BLaER1 treated with 17β-estradiol and CSF1 and Interleukin-3, amounts not matched to agents 10 nM and 100 nM (cell line): ENCODE measurements around the gene ERC2.

Experiments
- H3K27ac ChIP-seq, 11 experiments: shearing (Covaris generic); formaldehyde crosslinking; 2 replicates each; pipeline ENCODE4 v1.8.1; 2022
- H3K27me3 ChIP-seq, 11 experiments: shearing (Covaris generic); formaldehyde crosslinking; 2 replicates each; pipeline ENCODE4 v1.8.1; 2022
- H3K36me3 ChIP-seq, 11 experiments: shearing (Covaris generic); formaldehyde crosslinking; 2 replicates each; pipeline ENCODE4 v1.8.1; 2022
- H3K4me1 ChIP-seq, 10 experiments: shearing (Covaris generic); formaldehyde crosslinking; 2 replicates each; pipeline ENCODE4 v1.8.1; 2022
- H3K4me2 ChIP-seq, 11 experiments: shearing (Covaris generic); formaldehyde crosslinking; 2 replicates each; pipeline ENCODE4 v1.8.1; 2022
- H3K4me3 ChIP-seq, 10 experiments: shearing (Covaris generic); formaldehyde crosslinking; 2 replicates each; pipeline ENCODE4 v1.8.1; 2022
- H3K9ac ChIP-seq, 11 experiments: shearing (Covaris generic); formaldehyde crosslinking; 2 replicates each; pipeline ENCODE4 v1.8.1; 2022
- H3K9me3 ChIP-seq, 11 experiments: shearing (Covaris generic); formaldehyde crosslinking; replicated peaks in 1 of 11; 2 replicates each; pipeline ENCODE4 v1.8.1; 2022
- H4K20me1 ChIP-seq, 11 experiments: shearing (Covaris generic); formaldehyde crosslinking; 2 replicates each; pipeline ENCODE4 v1.8.1; 2022
- Cebpa-rat ChIP-seq, 11 experiments: shearing (Covaris generic); IDR thresholded peaks; 2 replicates each; pipeline ENCODE4 v1.8.1; 2022

ERC2 gene

DNA sequence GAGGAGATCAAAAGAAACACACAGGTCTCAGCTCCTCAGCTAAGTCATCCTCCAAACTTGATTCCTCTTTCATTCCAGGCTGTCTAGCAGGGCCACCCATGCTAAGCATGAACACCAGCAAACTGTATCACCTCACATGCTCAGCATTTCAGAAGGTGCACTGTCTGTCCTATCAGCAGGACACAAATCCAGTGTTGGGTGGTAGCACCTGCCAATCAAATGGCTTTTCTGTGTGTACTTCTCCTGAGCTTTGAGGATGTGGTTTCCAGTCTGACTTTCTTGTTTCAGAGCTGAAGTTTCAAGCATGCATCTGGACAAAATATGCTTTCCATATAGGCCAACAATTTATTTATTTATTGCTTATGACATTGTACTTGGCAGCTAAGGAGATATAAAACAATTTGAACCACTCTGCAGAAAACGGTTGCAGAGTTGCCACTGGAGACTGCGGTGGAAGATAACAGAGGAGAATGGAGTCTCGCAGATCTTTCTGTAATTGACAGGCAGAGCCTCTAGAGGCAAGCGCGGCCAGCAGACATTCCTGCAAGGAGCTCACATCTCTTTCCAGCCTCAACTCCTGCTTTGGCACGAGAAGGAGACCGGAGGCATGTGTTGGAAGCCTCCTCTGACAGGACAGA, 814.0 kb downstream of the ERC2 start:
- Histone ChIP-seq H3K4me1 (no peaks in the 10 kb centered on the region), H3K4me2 (no peak overlapping the region), H3K27me3 (no peaks in the 10 kb centered on the region), H3K9me3 (no peaks in the 10 kb centered on the region), H4K20me1 (no peaks in the 10 kb centered on the region), H3K36me3 (no peaks in the 10 kb centered on the region), H3K9ac (no peak overlapping the region), H3K27ac (no peak overlapping the region), H3K4me3 (no peak overlapping the region)
- no peak for TF ChIP-seq Cebpa-rat (IDR thresholded peaks at IDR 0.05)

DNA sequence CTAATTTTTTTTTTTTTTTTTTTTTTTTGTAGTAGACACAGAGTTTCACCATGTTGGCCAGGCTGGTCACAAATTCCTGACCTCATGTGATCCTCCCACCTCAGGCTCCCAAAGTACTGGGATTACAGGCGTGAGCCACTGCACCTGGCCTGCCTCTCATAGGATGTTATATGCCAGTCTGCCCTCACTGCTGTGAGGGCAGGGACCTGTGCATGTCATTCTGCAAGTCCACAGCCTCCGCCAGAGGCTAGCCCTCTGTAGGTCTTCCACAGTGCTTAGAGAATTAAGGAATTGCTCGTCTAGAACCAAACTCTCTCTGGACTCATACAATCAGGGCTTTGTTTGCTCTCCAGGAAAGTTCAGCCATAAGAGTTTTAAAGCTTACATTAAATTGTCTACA, 817.3 kb downstream of the ERC2 start:
- no peaks in the 10 kb centered on the region for H4K20me1 ChIP-seq
- no peak overlapping the region for H3K9ac ChIP-seq
- no peak overlapping the region for H3K4me3 ChIP-seq
- H3K4me2 ChIP-seq = no peak overlapping the region
- no peaks in the 10 kb centered on the region for H3K27me3 ChIP-seq
- H3K9me3 ChIP-seq = no peaks in the 10 kb centered on the region
- TF ChIP-seq Cebpa-rat (IDR thresholded peaks at IDR 0.05) = no peak
- H3K4me1 ChIP-seq = no peaks in the 10 kb centered on the region
- no peaks in the 10 kb centered on the region for H3K36me3 ChIP-seq
- H3K27ac ChIP-seq = no peak overlapping the region

DNA sequence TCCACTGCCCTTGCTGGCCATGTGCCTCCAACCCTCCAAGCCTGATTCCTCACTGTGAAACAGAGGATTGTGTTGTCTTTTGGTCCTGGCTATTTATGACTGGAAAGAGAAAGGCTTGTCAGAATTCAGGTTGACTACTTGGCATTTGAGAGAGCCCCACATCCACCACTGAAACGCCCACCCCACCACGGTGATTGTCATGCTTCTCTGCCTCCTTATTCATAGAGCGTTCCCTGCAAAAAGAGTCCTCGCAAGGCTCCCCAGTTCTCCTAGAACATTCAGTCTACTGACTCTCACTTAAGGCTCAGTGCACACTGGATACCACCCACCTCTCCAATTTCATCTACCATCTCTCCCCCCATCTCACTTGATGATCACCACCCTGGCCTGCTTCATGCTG, 818.3 kb downstream of the ERC2 start:
- Histone ChIP-seq H3K27me3 (no peaks in the 10 kb centered on the region), H3K36me3 (no peaks in the 10 kb centered on the region), H3K4me3 (no peak overlapping the region), H3K27ac (no peak overlapping the region), H3K4me1 (no peaks in the 10 kb centered on the region), H4K20me1 (no peaks in the 10 kb centered on the region), H3K4me2 (no peak overlapping the region), H3K9me3 (no peaks in the 10 kb centered on the region), H3K9ac (no peak overlapping the region)
- TF ChIP-seq Cebpa-rat (IDR thresholded peaks at IDR 0.05) = no peak

DNA sequence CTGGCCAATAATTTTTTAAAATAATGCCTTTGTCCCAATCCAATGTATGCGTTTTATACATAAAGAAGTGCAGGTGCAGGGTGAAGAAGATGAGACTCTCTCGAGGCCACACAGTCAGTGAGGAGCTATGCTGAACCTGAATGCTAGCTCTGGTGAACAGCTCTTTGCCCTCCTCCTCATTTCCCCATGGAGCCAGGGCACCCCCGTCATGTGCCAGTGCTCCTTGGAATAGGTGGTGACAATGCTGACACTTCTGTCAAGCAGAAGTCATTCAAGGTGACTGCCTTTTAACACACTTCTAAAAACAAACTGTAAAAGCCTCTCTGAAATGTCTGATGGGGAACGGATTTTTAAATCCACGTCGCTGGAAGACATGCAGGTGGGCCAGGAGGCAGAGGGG, 818.7 kb downstream of the ERC2 start:
- Histone ChIP-seq H4K20me1 (no peaks in the 10 kb centered on the region), H3K27me3 (no peaks in the 10 kb centered on the region), H3K4me1 (no peaks in the 10 kb centered on the region), H3K9ac (no peak overlapping the region), H3K36me3 (no peaks in the 10 kb centered on the region), H3K4me3 (no peak overlapping the region), H3K9me3 (no peaks in the 10 kb centered on the region), H3K4me2 (no peak overlapping the region), H3K27ac (no peak overlapping the region)
- TF ChIP-seq Cebpa-rat (IDR thresholded peaks at IDR 0.05) = no peak

DNA sequence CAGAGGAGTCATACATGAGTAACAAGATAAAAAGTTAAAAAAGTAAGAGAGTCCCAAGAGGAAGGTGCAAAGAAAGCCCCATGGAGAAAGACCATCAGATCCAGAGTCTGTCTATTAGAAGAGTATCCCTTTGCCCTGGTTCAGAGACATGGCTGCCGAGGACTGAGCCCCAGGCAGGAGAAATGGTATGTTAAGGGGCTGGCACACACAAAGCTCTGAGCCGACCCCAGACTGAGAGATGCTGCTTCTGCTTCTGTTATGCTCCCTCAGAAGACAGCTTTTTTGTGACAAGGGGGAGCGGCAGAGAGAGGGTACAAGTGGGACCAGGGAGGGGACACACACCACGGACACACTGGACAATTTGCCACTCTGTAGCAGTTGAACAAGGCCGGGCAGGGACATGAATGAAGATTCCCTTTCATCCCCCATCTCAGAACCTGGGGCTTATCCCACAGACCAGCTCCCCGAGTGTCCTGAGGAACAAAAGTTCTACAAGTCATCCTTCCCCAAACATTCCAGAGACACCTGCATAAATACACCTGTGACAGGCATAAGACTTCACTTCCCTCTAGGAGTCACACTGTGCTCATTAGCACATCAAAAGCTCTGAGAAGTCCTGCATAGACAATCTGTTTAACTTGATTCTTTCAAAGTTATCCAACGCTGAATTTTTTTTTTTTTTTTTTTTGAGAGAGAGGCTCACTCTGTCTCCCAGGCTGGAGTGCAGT, 819.5 kb downstream of the ERC2 start:
- H3K4me1 ChIP-seq = no peaks in the 10 kb centered on the region
- H3K4me2 ChIP-seq = no peak overlapping the region
- no peaks in the 10 kb centered on the region for H3K27me3 ChIP-seq

DNA sequence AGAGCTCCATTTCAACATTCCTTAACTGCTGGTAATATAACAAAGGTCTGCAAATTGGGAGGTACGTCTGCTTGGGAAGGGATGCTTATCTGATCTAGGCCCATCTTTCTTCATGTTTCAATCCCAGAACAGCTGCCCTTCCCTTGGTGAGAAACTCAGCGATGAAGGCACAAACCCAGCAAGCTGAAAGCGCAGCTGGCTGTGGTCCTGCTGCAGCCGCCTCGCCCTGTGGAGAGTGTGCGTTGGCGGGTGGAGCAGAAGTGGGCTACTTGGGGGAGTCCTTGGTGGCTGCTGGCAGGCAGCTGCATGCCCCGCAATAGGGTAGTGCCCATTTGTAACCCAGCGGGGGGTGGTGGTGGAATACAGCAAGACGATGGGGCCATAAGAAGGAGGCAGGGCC, 820.6 kb downstream of the ERC2 start:
- Histone ChIP-seq H3K27ac (no peak overlapping the region), H3K4me2 (no peak overlapping the region), H3K36me3 (no peaks in the 10 kb centered on the region), H3K4me3 (no peak overlapping the region), H4K20me1 (no peaks in the 10 kb centered on the region), H3K4me1 (no peaks in the 10 kb centered on the region), H3K27me3 (no peaks in the 10 kb centered on the region), H3K9ac (no peak overlapping the region), H3K9me3 (no peaks in the 10 kb centered on the region)
- no peak for TF ChIP-seq Cebpa-rat (IDR thresholded peaks at IDR 0.05)

More for the DNA sequence above, 819.5 kb downstream of the ERC2 start:
- H3K4me3 ChIP-seq = no peak overlapping the region
- H3K27ac ChIP-seq = no peak overlapping the region
- H3K9ac ChIP-seq = no peak overlapping the region
- no peak for TF ChIP-seq Cebpa-rat (IDR thresholded peaks at IDR 0.05)
- no peaks in the 10 kb centered on the region for H3K36me3 ChIP-seq
- no peaks in the 10 kb centered on the region for H3K9me3 ChIP-seq
- no peaks in the 10 kb centered on the region for H4K20me1 ChIP-seq

DNA sequence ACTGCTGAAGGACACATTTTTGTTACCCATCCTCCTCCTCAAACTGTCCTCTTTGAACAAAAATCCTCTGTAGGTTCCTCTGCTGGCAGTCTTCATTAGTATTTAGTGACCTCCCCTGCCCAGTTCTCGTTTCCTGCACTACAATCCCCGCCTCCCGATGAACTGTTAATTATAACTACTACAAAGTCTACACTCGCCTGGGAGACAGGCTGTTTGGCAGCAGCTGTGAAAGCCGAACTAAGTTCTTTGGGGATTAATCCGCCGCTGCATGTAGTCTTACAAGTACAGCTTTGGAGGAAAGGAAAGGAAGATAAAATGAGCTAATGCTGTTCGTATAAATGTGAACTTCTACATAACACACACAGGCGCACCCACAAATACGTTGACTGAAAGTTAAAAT, 821.2 kb downstream of the ERC2 start:
- no peaks in the 10 kb centered on the region for H3K27me3 ChIP-seq
- H3K4me2 ChIP-seq = no peak overlapping the region
- no peaks in the 10 kb centered on the region for H4K20me1 ChIP-seq
- H3K9me3 ChIP-seq = no peaks in the 10 kb centered on the region
- H3K27ac ChIP-seq = no peak overlapping the region
- no peak overlapping the region for H3K4me3 ChIP-seq
- H3K4me1 ChIP-seq = peaks cover 0 to 4% (median 0%) of the 10 kb centered on the region in 10 experiments; a peak in 3 of 20 replicates
- H3K36me3 ChIP-seq = no peaks in the 10 kb centered on the region
- no peak overlapping the region for H3K9ac ChIP-seq
- no peak for TF ChIP-seq Cebpa-rat (IDR thresholded peaks at IDR 0.05)

DNA sequence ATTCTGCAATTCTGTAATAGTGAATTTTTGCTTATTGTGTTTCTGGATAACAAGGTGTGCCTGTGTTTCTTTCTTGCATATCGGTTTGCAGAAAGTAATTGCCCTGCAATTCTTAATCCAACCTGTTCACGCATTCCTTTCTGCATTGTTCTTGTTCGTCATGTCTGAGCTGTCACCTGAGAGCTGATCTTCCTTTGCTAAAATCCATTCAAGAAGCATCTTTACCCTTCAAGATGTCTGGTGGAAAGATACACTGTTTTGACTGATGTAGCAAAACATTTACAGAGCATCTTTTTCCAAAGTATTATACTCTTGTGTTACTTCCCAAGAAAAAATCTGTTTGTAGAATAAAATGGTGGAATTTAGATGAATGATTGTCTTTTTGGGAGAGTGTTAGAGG, 822.1 kb downstream of the ERC2 start:
- Histone ChIP-seq H3K27me3 (no peaks in the 10 kb centered on the region), H4K20me1 (no peaks in the 10 kb centered on the region), H3K4me1 (peaks cover 0 to 5% (median 0%) of the 10 kb centered on the region in 10 experiments; a peak in 3 of 20 replicates), H3K4me2 (no peak overlapping the region), H3K4me3 (no peak overlapping the region), H3K9ac (no peak overlapping the region), H3K27ac (no peak overlapping the region), H3K9me3 (no peaks in the 10 kb centered on the region), H3K36me3 (no peaks in the 10 kb centered on the region)
- no peak for TF ChIP-seq Cebpa-rat (IDR thresholded peaks at IDR 0.05)

DNA sequence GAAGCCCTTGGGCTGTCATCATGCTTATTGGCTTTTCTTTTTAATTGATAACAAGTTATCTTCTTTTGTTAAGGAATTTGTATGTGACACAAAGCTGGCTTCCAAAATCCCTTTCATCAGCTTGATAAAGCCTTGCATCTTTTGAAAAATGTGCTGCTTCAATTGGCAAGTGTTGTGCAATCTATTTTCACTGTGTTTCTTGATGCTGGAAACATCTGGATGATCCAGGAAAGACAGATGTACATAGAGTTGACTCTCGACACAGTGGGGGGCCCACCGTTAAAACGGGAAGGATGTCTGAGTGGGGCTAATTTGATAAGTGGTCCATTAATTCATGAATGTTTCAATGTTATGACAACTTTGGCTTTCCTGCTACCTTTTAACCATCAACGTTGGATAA, 822.8 kb downstream of the ERC2 start:
- Histone ChIP-seq H3K27ac (no peak overlapping the region), H4K20me1 (no peaks in the 10 kb centered on the region), H3K9ac (no peak overlapping the region), H3K9me3 (no peaks in the 10 kb centered on the region), H3K27me3 (no peaks in the 10 kb centered on the region), H3K4me3 (no peak overlapping the region), H3K36me3 (no peaks in the 10 kb centered on the region), H3K4me1 (peaks cover 0 to 5% (median under 1%) of the 10 kb centered on the region in 10 experiments; a peak in 7 of 20 replicates), H3K4me2 (no peak overlapping the region)
- peak in 3 of 11 experiments; percentile 23 to 51 (median 29); a peak in 2 of 22 replicates for TF ChIP-seq Cebpa-rat (IDR thresholded peaks at IDR 0.05)

DNA sequence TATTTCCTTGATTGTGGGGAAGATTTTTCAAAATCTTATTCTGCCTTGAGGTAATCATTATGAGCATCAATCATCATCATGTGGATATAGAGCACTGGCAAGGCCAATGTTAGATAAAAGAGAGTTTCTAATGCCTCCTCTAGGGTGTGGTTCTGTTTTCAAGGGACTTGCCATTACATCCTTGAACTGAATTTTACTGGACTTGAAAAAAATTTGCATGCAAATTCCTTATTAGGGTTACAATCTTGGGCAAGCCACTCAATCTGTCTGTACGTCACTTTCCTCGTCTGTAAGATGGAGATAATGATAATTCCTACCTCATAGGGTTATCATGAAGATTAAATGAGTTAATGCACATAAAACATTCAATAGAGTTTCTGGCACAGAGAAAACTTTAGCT, 825.0 kb downstream of the ERC2 start:
- no peak overlapping the region for H3K27ac ChIP-seq
- no peak overlapping the region for H3K4me2 ChIP-seq
- H3K4me3 ChIP-seq = no peak overlapping the region
- H4K20me1 ChIP-seq = no peaks in the 10 kb centered on the region
- H3K27me3 ChIP-seq = no peaks in the 10 kb centered on the region
- peaks cover 0 to 13% (median 5%) of the 10 kb centered on the region in 10 experiments; a peak in 10 of 20 replicates for H3K4me1 ChIP-seq
- TF ChIP-seq Cebpa-rat (IDR thresholded peaks at IDR 0.05) = no peak
- H3K9me3 ChIP-seq = no peaks in the 10 kb centered on the region
- no peaks in the 10 kb centered on the region for H3K36me3 ChIP-seq
- no peak overlapping the region for H3K9ac ChIP-seq
